ENCODE results near the gene GID8. TPM values are rescaled to one million over a fixed set of nuclear protein-coding genes. Genes with fewer than 3 reads are reported as not detected.

The GID8 gene
- total and polyA plus RNA-seq, 9 of the 15 experiments (the other 6 are each of a cell fraction or from before 2014, with no cell fraction given) = 7.5 to 31.6 (median 22.2) TPM

- FAIRE-seq = no peak
- no peak for TF ChIP-seq ZC3H8 (IDR thresholded peaks at IDR 0.05)
- no peak for TF ChIP-seq MXD1 (CRISPR knock-in tag; IDR thresholded peaks at IDR 0.05; ENCODE audit: borderline replicate concordance, poor library complexity, severe bottlenecking)
- TF ChIP-seq FUS (optimal IDR thresholded peaks at IDR 0.05; ENCODE audit: low read depth, low read length) = no peak
- TF ChIP-seq KAT7 (CRISPR knock-in tag; IDR thresholded peaks at IDR 0.05; ENCODE audit: borderline replicate concordance) = no peak
- no peak for TF ChIP-seq PHB2 (IDR thresholded peaks at IDR 0.05; ENCODE audit: low read depth)
- H3K79me2 ChIP-seq (ENCODE audit: control insufficient read depth, insufficient read depth, low read length) = no peaks in the 10 kb centered on the region
These were observed 28.5 kb downstream of the GID8 start for GRCh38 chr20:62966212-62967148.

More at GRCh38 chr20:62966212-62967148, 28.5 kb downstream of the GID8 start:
- intact Hi-C loops (cut with micrococcal nuclease) (no loop called here), in situ Hi-C loops (cut with MboI) (no loop called here)
- Histone ChIP-seq H3K27ac (ENCODE audit: extremely low read depth, low read depth, low read length) (no peak overlapping the region), H4K20me1 (replicated peaks; ENCODE audit: control insufficient read depth, insufficient read depth, low read length) (peaks cover 3% of the 10 kb centered on the region; the same call in 1 of the 2 replicates), H3K9me1 (ENCODE audit: control insufficient read depth, insufficient read depth, low read length) (no peaks in the 10 kb centered on the region), H3K27me3 (ENCODE audit: control insufficient read depth in 2 of 2, insufficient read depth in 2 of 2, low read length in 2 of 2) (peaks cover 64 to 100% of the 10 kb centered on the region in 2 experiments), H3K4me1 (replicated peaks in 1 of 2; ENCODE audit: control insufficient read depth in 2 of 2, insufficient read depth in 2 of 2, low read length in 2 of 2) (peaks cover 0 to 47% of the 10 kb centered on the region in 2 experiments; a peak in 2 of 5 replicates), H3K9ac (ENCODE audit: insufficient read depth in 1 of 2, low read depth in 2 of 2, low read length in 2 of 2) (0 out of 4 replicates have a peak overlapping the region, but pooled peaks of 1 of the 2 experiments have one; percentile 35), H3K4me2 (ENCODE audit: insufficient read depth, low read length) (no peak overlapping the region), H3K4me3 (no peak overlapping the region), H2AFZ (ENCODE audit: low read depth, low read length) (no peak overlapping the region), H3K9me3 (replicated peaks; ENCODE audit: control insufficient read depth, insufficient read depth, low read depth, low read length) (no peaks in the 10 kb centered on the region), H3K36me3 (ENCODE audit: control insufficient read depth, insufficient read depth, low read length) (no peaks in the 10 kb centered on the region)
- no TSS peak for BruUV-seq (replicated peaks)
- ChIA-PET POLR2A (interaction anchor here (1.0 to 1.2 kb wide), 2 partner anchors 13 to 30 kb away, joined by 3 to 6 read pairs; no protein-coding TSS in a partner anchor), CTCF (ENCODE audit: low intra/inter-chr PET ratio) (no interaction called here)
- ATAC-seq (no peak), DNase-seq (ENCODE audit: extremely low read depth in 1 of 4, low spot score in 3 of 4) (no peak)
- 8% methylated on average over 19 of the region's 27 CpGs for WGBS (ENCODE audit: insufficient coverage, low coverage, missing lambda C conversion rate)
